CD4-positive, alpha-beta T cell treated with Interleukin-15 for 1 hour (primary cell): ENCODE data around the gene KRTAP16-1.
A peak's percentile ranks its signal among the peaks of the same experiment; 100 is the strongest.

Source experiments
- DNase-seq: peaks from one replicate; pipeline ENCODE4 v3.0.0-alpha.2; 2020

The KRTAP16-1 gene

DNA sequence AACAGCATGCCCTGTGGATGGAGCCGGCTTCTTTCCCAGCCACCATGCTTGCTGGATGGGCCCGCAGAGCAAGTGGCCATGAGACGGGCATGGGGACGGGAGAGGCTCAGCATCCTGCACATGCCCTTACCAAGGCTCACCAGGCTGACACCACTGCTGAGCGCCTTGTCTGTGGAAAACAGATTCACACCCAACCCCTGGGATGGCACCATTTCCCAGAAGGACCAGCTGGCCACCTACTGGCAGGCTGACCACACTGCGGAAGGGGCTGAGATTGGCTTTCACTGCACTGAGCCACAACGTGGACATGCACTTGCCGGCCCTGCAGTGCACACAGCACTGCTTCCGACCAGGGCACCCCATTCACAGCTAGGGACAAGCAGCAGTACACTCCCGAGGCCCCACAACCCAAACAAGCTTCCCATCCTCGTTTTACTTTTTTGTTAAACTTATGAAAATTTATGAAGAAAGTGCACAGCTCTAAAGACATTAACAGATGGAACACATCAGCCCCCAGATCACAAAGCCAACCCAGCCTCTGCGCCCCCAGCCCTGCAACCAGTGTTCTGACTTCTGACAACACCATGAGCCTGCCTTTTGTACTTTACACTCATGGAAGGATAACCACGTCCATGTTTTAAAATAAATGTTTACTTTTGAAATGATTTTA, 20.3 kb upstream of the KRTAP16-1 start:
- no peak for DNase-seq

DNA sequence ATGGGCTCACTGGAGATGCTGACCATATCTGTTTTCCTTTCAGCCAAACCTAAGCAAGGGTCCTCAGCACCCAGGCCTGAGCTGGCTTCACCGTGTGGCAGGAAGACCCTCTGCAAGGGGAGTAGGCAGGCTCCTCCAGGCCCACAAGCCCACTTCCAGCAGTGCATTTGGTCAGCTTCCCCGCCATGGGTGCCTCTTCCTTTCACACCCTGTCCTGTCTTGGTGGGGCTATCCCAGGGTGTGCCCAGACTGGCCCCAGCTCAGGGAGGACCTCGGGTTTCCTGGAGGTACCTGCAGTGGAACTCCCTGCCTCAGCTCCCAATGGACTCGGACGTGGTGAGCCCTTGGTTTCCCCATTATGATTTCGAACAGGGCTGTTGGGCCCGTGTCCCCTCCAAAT, 19.1 kb upstream of the KRTAP16-1 start:
- no peak for DNase-seq

DNA sequence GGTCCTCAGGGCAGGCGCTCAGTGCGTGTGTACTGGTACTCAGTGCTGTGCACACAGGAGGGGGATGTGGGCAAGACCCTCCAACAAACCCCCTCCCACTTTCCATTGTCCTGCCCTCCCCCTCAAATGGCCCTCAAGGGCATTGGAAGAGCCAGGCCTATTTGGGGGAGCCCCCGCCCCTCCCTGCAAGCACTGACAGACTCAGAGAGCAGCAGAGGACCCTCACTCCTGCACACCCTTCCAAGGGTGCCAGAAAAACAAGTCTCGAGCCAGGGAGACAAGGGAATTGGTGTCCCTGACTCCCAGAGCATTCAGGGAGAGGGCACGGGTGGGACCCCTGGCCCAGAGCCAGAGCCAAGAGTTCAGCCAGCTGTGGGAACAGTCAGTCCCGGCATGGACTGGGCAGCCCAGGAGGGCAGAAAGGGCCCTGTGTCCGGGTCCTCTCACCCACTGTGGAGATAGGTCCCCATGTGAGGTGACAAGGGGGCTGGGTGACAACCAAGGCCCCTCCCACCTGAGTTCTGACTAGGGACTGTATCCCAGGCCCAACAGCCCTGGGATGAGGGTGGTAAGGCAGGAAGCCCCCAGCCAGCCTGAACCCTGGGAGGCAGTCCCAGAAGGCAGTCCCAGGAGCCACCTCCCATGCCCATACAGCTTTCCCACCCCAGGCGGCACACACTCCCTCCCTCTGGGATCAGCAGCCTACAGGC, 18.5 kb upstream of the KRTAP16-1 start:
- no peak for DNase-seq

DNA sequence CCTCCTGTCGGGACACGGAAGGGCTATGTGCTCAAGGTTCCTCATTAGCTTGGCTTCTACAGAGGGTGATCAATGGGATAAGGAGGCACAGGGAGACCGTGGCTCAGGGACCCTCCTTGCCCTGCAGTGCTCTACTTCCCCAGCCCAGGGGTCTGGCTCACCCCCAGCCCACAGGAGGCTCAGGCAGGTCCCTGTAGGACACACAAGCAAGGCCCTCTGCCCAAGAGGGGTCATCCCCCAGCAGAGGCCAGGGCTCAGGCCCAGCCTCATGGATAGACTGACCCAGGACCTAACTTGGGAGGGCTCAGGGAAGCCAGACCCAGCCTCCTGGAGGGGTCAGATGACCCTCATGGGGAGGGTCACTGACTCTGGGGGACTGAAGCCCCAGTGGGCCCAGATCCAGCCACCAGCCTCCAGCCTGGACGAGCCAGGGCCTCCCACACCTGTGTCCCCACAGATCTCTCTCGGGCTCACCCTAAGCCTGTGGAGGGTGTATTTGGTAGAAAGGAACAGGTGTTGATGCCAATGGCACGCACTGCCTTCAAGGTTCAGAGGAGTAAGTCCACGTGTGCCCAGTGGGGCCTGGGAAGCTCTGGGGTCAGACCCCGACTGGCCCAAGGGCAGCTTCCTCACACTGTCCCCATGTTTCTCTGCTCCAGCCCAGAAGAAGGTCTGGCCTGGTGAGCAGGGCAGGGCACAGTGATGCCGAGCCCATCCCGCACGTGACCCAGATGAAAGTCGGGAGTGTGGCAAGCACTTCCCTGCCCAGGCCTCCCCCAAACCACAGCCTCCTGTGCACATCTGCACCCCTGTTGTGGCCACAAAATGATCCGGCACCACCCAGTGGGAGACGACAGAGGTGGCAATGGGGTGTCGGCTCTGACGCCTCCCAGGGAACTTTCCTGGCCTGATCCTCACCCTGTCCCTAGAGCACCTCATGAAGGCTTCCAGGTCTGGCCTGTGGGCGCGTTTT, 17.4 kb upstream of the KRTAP16-1 start:
- no peak for DNase-seq

GRCh38 chr17:41325611-41326010, 16.5 kb upstream of the KRTAP16-1 start:
- DNase-seq: no peak

DNA sequence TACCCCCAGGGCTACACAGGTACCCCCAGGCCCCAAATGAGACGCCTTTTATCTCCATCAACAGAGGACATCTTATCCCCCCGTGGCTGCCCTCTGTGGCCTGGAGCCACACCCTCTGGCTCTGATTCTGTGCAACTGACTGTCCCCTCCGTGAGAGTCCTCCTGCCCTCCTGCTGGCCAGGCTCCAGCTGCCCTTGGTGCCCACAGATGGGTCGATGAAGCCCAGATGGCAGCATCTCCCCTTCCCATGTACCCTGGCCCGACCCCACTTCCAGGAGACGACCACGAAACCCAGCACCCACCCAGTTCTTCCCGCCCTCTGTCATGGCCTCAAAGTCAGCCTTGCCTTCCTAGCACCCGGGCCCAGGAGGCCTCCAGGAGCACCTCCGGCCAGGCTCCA, 16.0 kb upstream of the KRTAP16-1 start:
- DNase-seq: no peak

GRCh38 chr17:41324180-41325075, 15.3 kb upstream of the KRTAP16-1 start:
- no peak for DNase-seq

- no peak for DNase-seq
Observed at GRCh38 chr17:41322903-41323895, 14.1 kb upstream of the KRTAP16-1 start.

DNA sequence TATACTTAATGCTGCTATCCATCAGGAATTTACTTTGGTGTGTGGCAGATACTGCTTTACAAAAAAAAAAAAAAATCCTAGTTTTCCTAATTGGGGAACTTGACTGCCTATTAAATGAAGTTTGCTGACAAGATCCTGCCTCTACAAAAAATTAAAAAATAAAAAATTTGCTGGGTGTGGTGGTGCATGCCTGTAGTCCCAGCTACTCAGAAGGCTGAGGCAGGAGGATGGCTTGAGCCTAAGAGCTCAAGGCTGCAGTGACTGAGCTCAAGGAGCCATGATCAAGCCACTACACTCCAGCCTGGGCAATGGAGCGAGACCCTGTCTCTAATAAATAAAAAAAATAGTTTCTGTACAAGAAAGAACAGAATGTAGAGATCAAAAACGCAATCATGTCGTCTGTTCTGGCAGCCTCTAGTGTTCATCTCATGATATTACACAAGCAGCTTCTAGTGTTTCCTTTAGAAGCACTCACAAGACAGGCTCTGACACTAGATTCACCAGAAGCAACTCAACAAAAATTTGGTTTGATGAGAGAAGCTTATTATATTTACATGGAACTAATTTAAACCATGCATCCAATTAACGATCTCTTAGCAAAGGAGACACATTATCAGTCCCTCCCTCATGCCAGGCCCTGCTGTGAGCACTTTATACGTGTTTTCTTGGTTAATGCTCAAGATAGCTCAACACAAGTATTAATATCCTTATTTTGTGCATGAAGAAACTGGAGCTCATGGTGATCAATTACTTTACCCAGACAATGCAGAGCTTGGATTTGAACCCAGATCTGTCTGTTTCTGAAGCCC, 13.2 kb upstream of the KRTAP16-1 start:
- DNase-seq: peak; percentile 31

GRCh38 chr17:41318231-41318630, 9.1 kb upstream of the KRTAP16-1 start:
- no peak for DNase-seq

- no peak for DNase-seq
Observed at GRCh38 chr17:41315814-41316445, 6.8 kb upstream of the KRTAP16-1 start.

DNA sequence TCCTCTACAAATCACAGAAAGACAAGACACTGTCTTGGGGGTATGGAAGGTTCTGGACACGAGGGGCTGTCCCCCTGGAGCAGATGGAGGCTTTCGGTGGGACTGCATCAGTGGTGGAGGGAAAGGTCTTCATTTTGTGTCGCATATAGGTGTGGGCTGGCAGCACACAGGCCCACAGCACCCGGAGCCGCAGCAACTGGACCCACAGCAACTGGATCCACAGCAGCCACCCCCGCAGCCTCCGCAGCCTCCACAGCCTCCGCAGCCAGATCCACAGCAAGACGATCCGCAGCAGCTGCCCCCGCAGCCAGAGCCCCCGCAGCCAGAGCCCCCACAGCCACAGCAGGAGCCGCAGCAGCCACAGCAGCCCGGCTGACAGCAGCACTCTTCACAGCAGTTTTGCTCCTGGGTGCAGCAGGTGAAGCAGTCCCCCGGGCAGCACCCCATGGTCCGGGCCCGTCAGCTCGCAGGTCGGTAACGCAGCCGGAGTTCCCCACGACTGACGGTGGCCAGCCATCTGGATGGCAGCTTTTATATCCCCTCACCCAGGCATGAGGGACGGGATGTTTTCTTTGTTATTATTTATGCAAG, 6.2 kb upstream of the KRTAP16-1 start, which contains the start of gene KRTAP17-1:
Gene KRTAP17-1 (minus strand): TSS at position 507 of the 591 bp plus-strand sequence. CDS start 60 bp downstream, at position 447.
- no peak for DNase-seq

DNA sequence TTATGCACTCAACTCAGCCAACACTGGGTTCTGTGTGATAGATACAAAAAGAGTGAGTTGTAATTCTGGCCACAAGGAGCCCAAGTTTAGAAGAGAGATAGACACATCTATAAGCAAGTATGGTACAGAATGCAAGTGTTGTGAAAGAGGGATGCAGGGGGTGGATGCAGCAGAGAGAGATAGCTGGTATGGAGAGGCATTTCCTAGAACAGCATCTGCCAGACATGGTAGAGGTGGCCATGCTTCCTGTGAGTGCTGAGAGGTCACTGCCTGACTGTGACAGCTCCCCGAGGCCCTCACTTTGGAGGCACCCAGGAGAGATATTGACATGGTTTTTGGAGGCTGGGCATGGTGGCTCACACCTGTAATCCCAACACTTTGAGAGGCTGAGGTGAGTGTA, 2.0 kb upstream of the KRTAP16-1 start:
- no peak for DNase-seq

GRCh38 chr17:41308251-41308917, 725 bp downstream of the KRTAP16-1 start:
- DNase-seq: peak; percentile 90

GRCh38 chr17:41307647-41308046, 1.5 kb downstream of the KRTAP16-1 start:
- DNase-seq: no peak

GRCh38 chr17:41304091-41304490, 5.0 kb downstream of the KRTAP16-1 start:
- DNase-seq: no peak

GRCh38 chr17:41302981-41303380, 6.1 kb downstream of the KRTAP16-1 start:
- no peak for DNase-seq
